Vagina (tissue), 2 donors: ENCODE measurements around the gene KIF1A. TPM values are rescaled to one million over a fixed set of nuclear protein-coding genes. Genes with fewer than 3 reads are reported as not detected.
"Not testable (repeated sequence)": the region's sequence is repeated elsewhere in the genome, so short reads cannot be mapped to it uniquely, and the experiment has no call there.

ENCODE experiments used
- DNase-seq, 2 donors: peaks; one replicate each; pipeline ENCODE4 v3.0.0-alpha.2; 2017; ENCODE audit errors: extremely low spot score in 2 of 2
- H3K27ac ChIP-seq: fragments of 200-600 bp; sonication (generic); one replicate; pipeline ENCODE4 v1.5.1; 2019
- H3K27me3 ChIP-seq: fragments of 200-600 bp; sonication (generic); one replicate; pipeline ENCODE4 v1.5.1; 2019
- H3K36me3 ChIP-seq, 2 donors: fragments of 200-600 bp; sonication (generic); one replicate each; pipeline ENCODE4 v1.5.1; 2017 to 2019
- H3K4me1 ChIP-seq: fragments of 200-600 bp; sonication (generic); one replicate; pipeline ENCODE4 v1.5.1; 2019
- H3K4me3 ChIP-seq, 2 donors: fragments of 200-600 bp; sonication (generic); 1 replicate in 1 of 2; 2 replicates in 1 of 2; pipeline ENCODE4 v1.5.1; 2016 to 2019
- H3K9me3 ChIP-seq: fragments of 200-600 bp; sonication (generic); one replicate; pipeline ENCODE4 v1.5.1; 2019
- CTCF ChIP-seq, 3 experiments: fragments of 450-650 bp in 2 of 3; fragments of 200-600 bp in 1 of 3; sonication (generic) in 1 of 3; IDR thresholded peaks; one replicate each; pipeline ENCODE4 v1.5.1; 2017 to 2019; ENCODE audit warnings: antibody characterized with exemption in 3 of 3, mild to moderate bottlenecking in 2 of 3, moderate library complexity in 2 of 3
- POLR2A ChIP-seq, 2 donors: fragments of 450-650 bp; IDR thresholded peaks; one replicate each; pipeline ENCODE4 v1.6.1; 2017; ENCODE audit warnings: antibody characterized with exemption in 2 of 2, mild to moderate bottlenecking in 2 of 2, moderate library complexity in 2 of 2
- POLR2AphosphoS5 ChIP-seq, 2 donors: sonication (generic); formaldehyde crosslinking; IDR thresholded peaks; one replicate each; pipeline ENCODE4 v1.9.0; 2017; ENCODE audit warnings: antibody characterized with exemption in 2 of 2, mild to moderate bottlenecking in 2 of 2, low read depth in 1 of 2; ENCODE audit not compliant: insufficient read depth in 1 of 2
- intact Hi-C: fragments of 100-400 bp; cut with DNase I; formaldehyde crosslinking; loops from one replicate; pipeline ENCODE4 v1.15.1; 2023
- total RNA-seq: library from RNA; depleted of rRNA; stranded (reverse); fragments of >200 nt; gene quantifications from one replicate; pipeline ENCODE4 v1.2.3, GENCODE V29; 2016

Gene KIF1A
- total RNA-seq, 1 donor from 2014 or later, result 6.1 TPM

GRCh38 chr2:240780023-240780700 lies 39.9 kb downstream of the KIF1A start:
- no peaks in the 10 kb centered on the region for H3K27me3 ChIP-seq

GRCh38 chr2:240779250-240779832 lies 40.7 kb downstream of the KIF1A start:
- H3K4me1 ChIP-seq, H3K4me3 ChIP-seq, H3K27me3 ChIP-seq, H3K9me3 ChIP-seq, H3K36me3 ChIP-seq, DNase-seq, intact Hi-C loops, H3K27ac ChIP-seq: not testable (repeated sequence)

More at GRCh38 chr2:240780023-240780700, 39.9 kb downstream of the KIF1A start:
- Histone ChIP-seq H3K9me3 (no peaks in the 10 kb centered on the region), H3K4me3 (no peak overlapping the region), H3K27ac (no peak overlapping the region), H3K36me3 (no peaks in the 10 kb centered on the region), H3K4me1 (no peaks in the 10 kb centered on the region)
- DNase-seq, result no peak
- TF ChIP-seq POLR2A (IDR thresholded peaks at IDR 0.05), result no peak
- no peak for TF ChIP-seq POLR2AphosphoS5 (IDR thresholded peaks at IDR 0.05; ENCODE audit: insufficient read depth in 1 of 2, low read depth in 1 of 2)
- no peak for TF ChIP-seq CTCF (IDR thresholded peaks at IDR 0.05)
- intact Hi-C loops, result no loop called here

GRCh38 chr2:240778426-240778825 lies 41.6 kb downstream of the KIF1A start:
- Histone ChIP-seq H3K27ac (no peak overlapping the region), H3K4me1 (no peaks in the 10 kb centered on the region), H3K36me3 (no peaks in the 10 kb centered on the region), H3K4me3 (no peak overlapping the region), H3K9me3 (no peaks in the 10 kb centered on the region), H3K27me3 (no peaks in the 10 kb centered on the region)
- intact Hi-C loops, result no loop called here
- TF ChIP-seq POLR2A (IDR thresholded peaks at IDR 0.05), result no peak
- TF ChIP-seq POLR2AphosphoS5 (IDR thresholded peaks at IDR 0.05; ENCODE audit: insufficient read depth in 1 of 2, low read depth in 1 of 2), result no peak
- no peak for TF ChIP-seq CTCF (IDR thresholded peaks at IDR 0.05)
- no peak for DNase-seq

GRCh38 chr2:240777456-240778212 lies 42.4 kb downstream of the KIF1A start:
- Histone ChIP-seq H3K27ac (no peak overlapping the region), H3K9me3 (no peaks in the 10 kb centered on the region), H3K27me3 (no peaks in the 10 kb centered on the region), H3K4me1 (no peaks in the 10 kb centered on the region), H3K4me3 (no peak overlapping the region), H3K36me3 (no peaks in the 10 kb centered on the region)
- TF ChIP-seq CTCF (IDR thresholded peaks at IDR 0.05) (no peak), POLR2A (IDR thresholded peaks at IDR 0.05) (no peak), POLR2AphosphoS5 (IDR thresholded peaks at IDR 0.05; ENCODE audit: insufficient read depth in 1 of 2, low read depth in 1 of 2) (no peak)
- intact Hi-C loops, result no loop called here
- DNase-seq, result no peak

GRCh38 chr2:240775905-240776304 lies 44.1 kb downstream of the KIF1A start:
- no peak for DNase-seq
- Histone ChIP-seq H3K27me3 (no peaks in the 10 kb centered on the region), H3K4me3 (no peak overlapping the region), H3K36me3 (no peaks in the 10 kb centered on the region), H3K4me1 (no peaks in the 10 kb centered on the region), H3K9me3 (no peaks in the 10 kb centered on the region), H3K27ac (no peak overlapping the region)
- no peak for TF ChIP-seq POLR2A (IDR thresholded peaks at IDR 0.05)
- TF ChIP-seq CTCF (IDR thresholded peaks at IDR 0.05), result no peak
- TF ChIP-seq POLR2AphosphoS5 (IDR thresholded peaks at IDR 0.05; ENCODE audit: insufficient read depth in 1 of 2, low read depth in 1 of 2), result no peak
- intact Hi-C loops, result no loop called here
